Measurements from ENCODE around the gene MTA2. TPM values are rescaled to one million over a fixed set of nuclear protein-coding genes. Genes with fewer than 3 reads are reported as not detected.
"Not testable (repeated sequence)": the region's sequence is repeated elsewhere in the genome, so short reads cannot be mapped to it uniquely, and the experiment has no call there.

MTA2 gene
- total and polyA plus RNA-seq, 3 donors from 2014 or later: 87.6 to 115 (median 97.2) TPM

- Histone ChIP-seq H3K36me3 (ENCODE audit: low read depth, missing control alignments) (no peaks in the 10 kb centered on the region), H3K9me3 (no peaks in the 10 kb centered on the region), H3K27ac (peak overlapping the region; percentile 15 to 76), H3K4me1 (peaks cover 28% of the 10 kb centered on the region), H3K4me3 (no peak overlapping the region), H3K27me3 (no peaks in the 10 kb centered on the region)
- 36 to 43% methylated on average over 2 of the region's 2 CpGs for WGBS, 2 donors
- peak; percentile 86 for DNase-seq
- intact Hi-C loops (cut with DNase I; ENCODE audit: low total_unique reads): no loop called here
- TF ChIP-seq CTCF (IDR thresholded peaks at IDR 0.05) (peak; percentile 49 to 72 (median 67)), POLR2A (IDR thresholded peaks at IDR 0.05) (no peak)
Observed at GRCh38 chr11:62560566-62561103, 41.0 kb downstream of the MTA2 start.

DNA sequence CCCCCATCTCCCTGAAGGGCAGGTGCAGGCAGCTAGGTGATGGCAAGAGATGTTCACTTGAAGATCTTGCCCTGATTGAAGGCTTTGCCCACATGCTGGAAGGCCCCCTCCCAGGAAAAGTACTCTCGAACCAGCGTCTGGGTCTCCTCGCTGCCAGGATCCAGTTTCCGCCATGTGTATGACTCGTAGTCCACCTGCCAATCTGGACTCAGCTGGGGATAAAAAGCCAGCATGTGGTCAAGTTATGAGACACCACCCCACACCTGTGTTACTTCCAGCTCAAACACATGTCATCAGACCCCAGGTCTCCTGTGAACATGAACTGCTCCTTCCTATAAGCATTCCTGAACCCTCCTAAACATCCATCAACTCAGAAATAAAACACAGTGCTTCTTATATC is 42.0 kb downstream of the MTA2 start:
- H3K27ac ChIP-seq: peak overlapping the region in 1 of 2 donors; percentile 76
- H3K36me3 ChIP-seq (ENCODE audit: low read depth, missing control alignments); intact Hi-C loops (cut with DNase I; ENCODE audit: low total_unique reads); H3K27me3 ChIP-seq; DNase-seq; H3K9me3 ChIP-seq; H3K4me3 ChIP-seq: not testable (repeated sequence)
- WGBS, 2 donors: 89 to 98% methylated on average over 5 of the region's 5 CpGs
- peaks cover 30% of the 10 kb centered on the region for H3K4me1 ChIP-seq

GRCh38 chr11:62559204-62559603 is 42.5 kb downstream of the MTA2 start:
- Histone ChIP-seq H3K27me3 (no peaks in the 10 kb centered on the region), H3K4me3 (no peak overlapping the region), H3K4me1 (peaks cover 34% of the 10 kb centered on the region), H3K36me3 (ENCODE audit: low read depth, missing control alignments) (no peaks in the 10 kb centered on the region), H3K9me3 (no peaks in the 10 kb centered on the region), H3K27ac (no peak overlapping the region)
- TF ChIP-seq CTCF (IDR thresholded peaks at IDR 0.05) (no peak), POLR2A (IDR thresholded peaks at IDR 0.05) (no peak)
- intact Hi-C loops (cut with DNase I; ENCODE audit: low total_unique reads): no loop called here
- no peak for DNase-seq
- WGBS, 2 donors: 87 to 88% methylated on average over 8 of the region's 8 CpGs

DNA sequence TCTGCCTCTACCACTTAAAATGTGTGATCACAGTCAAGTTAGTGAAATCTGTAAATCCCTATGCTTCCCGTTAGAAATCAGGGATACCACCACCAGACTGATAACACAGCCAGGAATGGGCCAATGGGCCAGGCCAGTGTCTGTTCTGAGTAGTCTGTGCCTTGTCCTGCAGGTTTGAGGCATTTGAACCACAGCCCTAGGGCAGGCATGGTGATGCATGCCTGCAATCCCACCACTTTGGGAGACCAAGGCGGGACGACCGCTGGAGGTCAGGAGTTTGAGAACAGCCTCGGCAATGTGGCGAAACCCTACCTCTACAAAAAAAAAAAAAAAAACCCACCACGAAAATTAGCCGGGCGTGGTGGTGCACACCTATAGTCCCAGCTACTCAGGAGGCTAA is 43.0 kb downstream of the MTA2 start:
- Histone ChIP-seq H3K27me3 (no peaks in the 10 kb centered on the region), H3K36me3 (ENCODE audit: low read depth, missing control alignments) (no peaks in the 10 kb centered on the region), H3K9me3 (no peaks in the 10 kb centered on the region), H3K4me1 (peaks cover 40% of the 10 kb centered on the region), H3K4me3 (no peak overlapping the region), H3K27ac (no peak overlapping the region)
- DNase-seq: no peak
- intact Hi-C loops (cut with DNase I; ENCODE audit: low total_unique reads): no loop called here
- WGBS, 2 donors: 87 to 93% methylated on average over 9 of the region's 9 CpGs
- no peak for TF ChIP-seq CTCF (IDR thresholded peaks at IDR 0.05)
- no peak for TF ChIP-seq POLR2A (IDR thresholded peaks at IDR 0.05)

DNA sequence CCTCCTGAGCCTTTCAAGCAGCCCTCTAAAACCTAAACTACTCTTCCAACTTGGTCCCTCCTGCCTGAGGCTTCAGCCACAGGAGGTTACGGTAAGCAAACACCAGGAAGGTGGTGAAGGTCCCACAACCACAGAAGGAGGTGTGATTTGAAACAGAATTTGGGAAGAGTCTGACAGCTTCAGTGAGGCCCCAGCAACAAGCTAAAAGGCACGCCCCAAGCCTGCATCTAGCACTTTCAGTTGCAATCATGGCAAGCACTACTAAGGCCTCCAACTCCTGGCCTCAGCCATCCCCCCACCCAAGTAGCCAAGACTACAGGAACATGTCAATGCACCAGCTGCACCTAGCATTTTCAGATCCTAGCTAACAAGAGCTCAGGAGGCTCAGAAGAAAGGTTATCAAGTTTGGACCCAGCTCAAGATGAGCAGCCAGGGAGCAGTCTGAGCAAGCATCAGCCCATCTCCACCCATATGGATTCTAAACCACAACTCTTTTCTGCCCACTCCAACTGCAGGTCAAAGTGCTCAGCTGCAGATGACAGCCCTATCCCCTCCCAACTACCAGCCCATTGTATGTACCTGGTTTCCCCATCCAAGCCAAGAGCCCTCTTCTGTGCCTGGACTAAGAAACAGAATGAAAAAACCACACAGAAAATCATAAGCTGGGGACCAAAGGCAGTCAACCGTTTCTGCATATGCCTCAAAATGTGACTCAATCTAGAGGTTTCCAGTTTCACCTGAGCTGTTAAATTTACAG is 44.6 kb downstream of the MTA2 start:
- Histone ChIP-seq H3K27ac (peak overlapping the region; percentile 47 to 50), H3K4me3 (no peak overlapping the region), H3K36me3 (ENCODE audit: low read depth, missing control alignments) (no peaks in the 10 kb centered on the region), H3K27me3 (no peaks in the 10 kb centered on the region), H3K9me3 (no peaks in the 10 kb centered on the region), H3K4me1 (peaks cover 56% of the 10 kb centered on the region)
- 65 to 75% methylated on average over 3 of the region's 3 CpGs for WGBS, 2 donors
- intact Hi-C loops (cut with DNase I; ENCODE audit: low total_unique reads): no loop called here
- DNase-seq: no peak
- TF ChIP-seq POLR2A (IDR thresholded peaks at IDR 0.05): no peak
- TF ChIP-seq CTCF (IDR thresholded peaks at IDR 0.05): no peak
